Mesodermal cell (in vitro differentiated cells): Measurements from ENCODE around the gene GUCY1B1. TPM values are rescaled to one million over a fixed set of nuclear protein-coding genes. Genes with fewer than 3 reads are reported as not detected.

Experiments
- H3K27ac ChIP-seq: 2 replicates; pipeline ENCODE4 v1.7.0; 2013; ENCODE audit warnings: mild to moderate bottlenecking, low read depth, low read length, moderate library complexity; ENCODE audit not compliant: severe bottlenecking
- H3K36me3 ChIP-seq: 2 replicates; pipeline ENCODE4 v1.7.1; 2013; ENCODE audit warnings: mild to moderate bottlenecking, low read length, moderate library complexity; ENCODE audit not compliant: control insufficient read depth, insufficient read depth
- H3K4me1 ChIP-seq: one replicate; pipeline ENCODE4 v1.7.1; 2013; ENCODE audit warnings: mild to moderate bottlenecking, low read length; ENCODE audit not compliant: insufficient read depth, control insufficient read depth, poor library complexity, severe bottlenecking
- H3K4me3 ChIP-seq: 2 replicates; pipeline ENCODE4 v1.7.0; 2013; ENCODE audit warnings: low read length, control low read depth, mild to moderate bottlenecking; ENCODE audit not compliant: insufficient read depth, poor library complexity, severe bottlenecking; ENCODE audit errors: extremely low read depth
- H3K9me3 ChIP-seq: 2 replicates; pipeline ENCODE4 v1.7.1; 2013; ENCODE audit warnings: mild to moderate bottlenecking, low read length, moderate library complexity; ENCODE audit not compliant: control insufficient read depth
- WGBS, 2 experiments: methylation state at CpG; one replicate each; pipeline ENCODE4 v1.1.5; 2013; ENCODE audit warnings: missing lambda C conversion rate in 2 of 2; ENCODE audit not compliant: insufficient coverage in 2 of 2; 5-methylcytosine and 5-hydroxymethylcytosine counted together
- polyA plus RNA-seq, 2 experiments: library from polyadenylated mRNA; stranded (reverse); fragments of 50-300 nt; gene quantifications; one replicate each; pipeline ENCODE4 v1.2.3, GENCODE V29; 2013

Gene GUCY1B1
- polyA plus RNA-seq (2013, experiment 1 of 2): 12.5 TPM
- polyA plus RNA-seq (2013, experiment 2 of 2): 12.1 TPM

GRCh38 chr4:155758481-155759371 lies at the start of gene GUCY1B1:
Gene GUCY1B1 (plus strand): TSS chr4:155759021. CDS start chr4:155759141, 120 bp downstream.
- Histone ChIP-seq H3K4me3 (peak within 1 kb of the TSS; percentile 53), H3K4me1 (no peaks in the 10 kb centered on the region), H3K27ac (peak within 1 kb of the TSS; percentile 33), H3K36me3 (no peaks in the 10 kb centered on the region), H3K9me3 (no peaks in the 10 kb centered on the region)
- 13 to 15% methylated on average over 42 to 43 of the region's 51 CpGs for WGBS, 2 experiments

GRCh38 chr4:155709918-155710317 lies 48.9 kb upstream of the GUCY1B1 start:
- WGBS, 2 experiments: 100% methylated on average over 1 of the region's 4 CpGs; no CpG with 5 or more reads in 1 of the 2 experiments
- H3K4me3 ChIP-seq: no peak overlapping the region
- no peak overlapping the region for H3K27ac ChIP-seq
- H3K4me1 ChIP-seq: no peaks in the 10 kb centered on the region
- no peaks in the 10 kb centered on the region for H3K9me3 ChIP-seq
- no peaks in the 10 kb centered on the region for H3K36me3 ChIP-seq

GRCh38 chr4:155711556-155711955 lies 47.3 kb upstream of the GUCY1B1 start:
- no CpG with 5 or more reads among the region's 1 CpG for WGBS, 2 experiments
- Histone ChIP-seq H3K36me3 (no peaks in the 10 kb centered on the region), H3K4me3 (no peak overlapping the region), H3K9me3 (no peaks in the 10 kb centered on the region), H3K27ac (no peak overlapping the region), H3K4me1 (no peaks in the 10 kb centered on the region)

GRCh38 chr4:155712846-155713245 lies 46.0 kb upstream of the GUCY1B1 start:
- Histone ChIP-seq H3K36me3 (no peaks in the 10 kb centered on the region), H3K27ac (no peak overlapping the region), H3K4me1 (no peaks in the 10 kb centered on the region), H3K4me3 (no peak overlapping the region), H3K9me3 (no peaks in the 10 kb centered on the region)
- no CpG with 5 or more reads among the region's 3 CpGs for WGBS, 2 experiments

- no peaks in the 10 kb centered on the region for H3K36me3 ChIP-seq
- H3K4me3 ChIP-seq: no peak overlapping the region
- WGBS, 2 experiments: no CpG with 5 or more reads among the region's 1 CpG
- H3K9me3 ChIP-seq: no peaks in the 10 kb centered on the region
- H3K27ac ChIP-seq: no peak overlapping the region
- H3K4me1 ChIP-seq: no peaks in the 10 kb centered on the region
These were observed 44.9 kb upstream of the GUCY1B1 start for GRCh38 chr4:155713911-155714310.

GRCh38 chr4:155722336-155722735 lies 36.5 kb upstream of the GUCY1B1 start:
- H3K9me3 ChIP-seq: no peaks in the 10 kb centered on the region
- no peaks in the 10 kb centered on the region for H3K4me1 ChIP-seq
- 67% methylated on average over 1 of the region's 1 CpG; no CpG with 5 or more reads in 1 of the 2 experiments for WGBS, 2 experiments
- H3K4me3 ChIP-seq: no peak overlapping the region
- H3K27ac ChIP-seq: no peak overlapping the region
- no peaks in the 10 kb centered on the region for H3K36me3 ChIP-seq

GRCh38 chr4:155722816-155723499 lies 35.9 kb upstream of the GUCY1B1 start:
- H3K27ac ChIP-seq: no peak overlapping the region
- WGBS, 2 experiments: 96 to 99% methylated on average over 4 of the region's 7 CpGs
- no peaks in the 10 kb centered on the region for H3K4me1 ChIP-seq

GRCh38 chr4:155724731-155725130 lies 34.1 kb upstream of the GUCY1B1 start:
- Histone ChIP-seq H3K36me3 (no peaks in the 10 kb centered on the region), H3K9me3 (no peaks in the 10 kb centered on the region), H3K27ac (no peak overlapping the region), H3K4me1 (no peaks in the 10 kb centered on the region), H3K4me3 (no peak overlapping the region)
- WGBS, 2 experiments: 59 to 67% methylated on average over 3 of the region's 3 CpGs

More at GRCh38 chr4:155722816-155723499, 35.9 kb upstream of the GUCY1B1 start:
- no peak overlapping the region for H3K4me3 ChIP-seq
- H3K9me3 ChIP-seq: no peaks in the 10 kb centered on the region
- no peaks in the 10 kb centered on the region for H3K36me3 ChIP-seq

GRCh38 chr4:155734065-155734464 lies 24.8 kb upstream of the GUCY1B1 start:
- H3K4me1 ChIP-seq: no peaks in the 10 kb centered on the region
- 83% methylated on average over 1 of the region's 3 CpGs; no CpG with 5 or more reads in 1 of the 2 experiments for WGBS, 2 experiments
- H3K9me3 ChIP-seq: no peaks in the 10 kb centered on the region
- H3K27ac ChIP-seq: no peak overlapping the region
- no peak overlapping the region for H3K4me3 ChIP-seq
- no peaks in the 10 kb centered on the region for H3K36me3 ChIP-seq

GRCh38 chr4:155734951-155735350 lies 23.9 kb upstream of the GUCY1B1 start:
- Histone ChIP-seq H3K36me3 (no peaks in the 10 kb centered on the region), H3K4me1 (no peaks in the 10 kb centered on the region), H3K27ac (no peak overlapping the region), H3K4me3 (no peak overlapping the region), H3K9me3 (no peaks in the 10 kb centered on the region)
- no CpG with 5 or more reads among the region's 1 CpG for WGBS, 2 experiments
